Activated B cell treated with CpG ODN at 0.5 μM for 24 hours (primary cell): Measurements from ENCODE around the gene ZDHHC14. TPM values are rescaled to one million over a fixed set of nuclear protein-coding genes. Genes with fewer than 3 reads are reported as not detected.

ENCODE experiments used
- ATAC-seq: fragments of 200-7000 bp; cut with Tn5 transposase; one replicate; pipeline ENCODE4 v1.10.0; 2021; ENCODE audit warnings: low read depth, mild to moderate bottlenecking, moderate library complexity
- CTCF ChIA-PET: fragments of 350-600 bp; sonication (Branson Sonifier 250); formaldehyde crosslinking; loops from one replicate; lab custom pipeline; 2021; ENCODE audit warnings: antibody characterized with exemption; lab: Charles Lee
- POLR2A ChIA-PET: fragments of 350-600 bp; sonication (Branson Sonifier 250); formaldehyde crosslinking; loops from one replicate; lab custom pipeline; 2021; ENCODE audit warnings: antibody characterized with exemption; lab: Charles Lee
- DNase-seq: peaks from one replicate; pipeline ENCODE4 v3.0.0; 2022
- H3K27ac Mint-ChIP-seq: one replicate; pipeline ENCODE4 v1.8.0; 2020; ENCODE audit warnings: mixed read lengths
- H3K27me3 Mint-ChIP-seq: one replicate; pipeline ENCODE4 v1.8.0; 2021; ENCODE audit warnings: mixed read lengths
- H3K36me3 Mint-ChIP-seq: one replicate; pipeline ENCODE4 v1.8.0; 2021; ENCODE audit warnings: low read depth, mixed read lengths
- H3K4me1 Mint-ChIP-seq: one replicate; pipeline ENCODE4 v1.8.0; 2021; ENCODE audit warnings: mixed read lengths
- H3K4me3 Mint-ChIP-seq: one replicate; pipeline ENCODE4 v1.8.0; 2020; ENCODE audit warnings: mild to moderate bottlenecking, mixed read lengths
- H3K9me3 Mint-ChIP-seq: one replicate; pipeline ENCODE4 v1.8.0; 2020; ENCODE audit warnings: mixed read lengths
- intact Hi-C: fragments of 100-400 bp; cut with micrococcal nuclease; formaldehyde crosslinking; loops from one replicate; pipeline ENCODE4 v1.15.1; 2024
- total RNA-seq: library from RNA; stranded (reverse); gene quantifications from 2 replicates; pipeline ENCODE4 v1.2.3, GENCODE V29; 2022
- TF ChIP-seq, protein P1 (sequence below): fragments of 200-600 bp; IDR thresholded peaks from one replicate; pipeline ENCODE4 v1.8.0; 2022; ENCODE audit warnings: antibody characterized with exemption, mild to moderate bottlenecking

Gene ZDHHC14
- total RNA-seq, 1 donor from 2014 or later: 25.3 TPM

DNA sequence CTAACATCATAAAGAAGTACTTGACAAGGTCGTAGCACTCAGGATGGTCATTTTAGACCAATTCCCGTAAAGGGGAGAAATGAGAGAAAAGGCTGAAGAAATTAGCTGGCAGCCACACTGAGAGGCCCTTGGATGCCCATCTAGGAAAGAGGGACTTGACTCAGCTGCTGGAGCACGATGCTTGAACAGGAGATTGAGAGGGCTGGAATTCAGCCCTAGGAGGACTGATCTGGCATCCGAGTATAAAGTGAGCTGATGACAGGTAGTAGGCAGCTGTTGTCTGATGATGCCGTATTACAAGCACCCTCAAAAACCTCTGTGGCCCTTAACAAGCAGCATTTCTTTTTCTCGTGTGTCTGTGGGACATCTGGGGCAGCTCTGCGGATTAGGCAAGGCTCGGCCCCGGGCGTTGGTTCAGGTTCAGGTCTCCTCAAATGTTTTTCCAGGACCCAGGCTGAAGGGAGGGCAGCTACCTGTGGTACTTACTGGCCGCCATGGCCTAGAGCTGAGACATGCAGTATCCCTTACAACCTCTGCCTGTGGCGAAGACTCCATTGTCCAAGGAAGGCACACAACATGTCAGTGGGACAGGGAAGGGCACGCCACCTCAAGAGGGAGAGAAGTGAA, 222.4 kb downstream of the ZDHHC14 start:
- peaks cover 63% of the 10 kb centered on the region for H3K4me1 Mint-ChIP-seq
- H3K36me3 Mint-ChIP-seq: peaks cover 10% of the 10 kb centered on the region
- no peaks in the 10 kb centered on the region for H3K27me3 Mint-ChIP-seq
- H3K9me3 Mint-ChIP-seq: no peaks in the 10 kb centered on the region
- DNase-seq (no peak), ATAC-seq (no peak)
- intact Hi-C loops: no loop called here
- CTCF ChIA-PET: interaction anchor here (1.6 kb wide), 1 partner anchor 289 kb away, joined by 4 read pairs; no protein-coding TSS in a partner anchor
- POLR2A ChIA-PET: interaction anchor here (1.5 kb wide), 1 partner anchor 12 kb away, joined by 4 read pairs; no protein-coding TSS in a partner anchor
- no peak overlapping the region for H3K27ac Mint-ChIP-seq
- H3K4me3 Mint-ChIP-seq: no peak overlapping the region
- TF ChIP-seq, protein P1, sequence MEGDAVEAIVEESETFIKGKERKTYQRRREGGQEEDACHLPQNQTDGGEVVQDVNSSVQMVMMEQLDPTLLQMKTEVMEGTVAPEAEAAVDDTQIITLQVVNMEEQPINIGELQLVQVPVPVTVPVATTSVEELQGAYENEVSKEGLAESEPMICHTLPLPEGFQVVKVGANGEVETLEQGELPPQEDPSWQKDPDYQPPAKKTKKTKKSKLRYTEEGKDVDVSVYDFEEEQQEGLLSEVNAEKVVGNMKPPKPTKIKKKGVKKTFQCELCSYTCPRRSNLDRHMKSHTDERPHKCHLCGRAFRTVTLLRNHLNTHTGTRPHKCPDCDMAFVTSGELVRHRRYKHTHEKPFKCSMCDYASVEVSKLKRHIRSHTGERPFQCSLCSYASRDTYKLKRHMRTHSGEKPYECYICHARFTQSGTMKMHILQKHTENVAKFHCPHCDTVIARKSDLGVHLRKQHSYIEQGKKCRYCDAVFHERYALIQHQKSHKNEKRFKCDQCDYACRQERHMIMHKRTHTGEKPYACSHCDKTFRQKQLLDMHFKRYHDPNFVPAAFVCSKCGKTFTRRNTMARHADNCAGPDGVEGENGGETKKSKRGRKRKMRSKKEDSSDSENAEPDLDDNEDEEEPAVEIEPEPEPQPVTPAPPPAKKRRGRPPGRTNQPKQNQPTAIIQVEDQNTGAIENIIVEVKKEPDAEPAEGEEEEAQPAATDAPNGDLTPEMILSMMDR: no peak

DNA sequence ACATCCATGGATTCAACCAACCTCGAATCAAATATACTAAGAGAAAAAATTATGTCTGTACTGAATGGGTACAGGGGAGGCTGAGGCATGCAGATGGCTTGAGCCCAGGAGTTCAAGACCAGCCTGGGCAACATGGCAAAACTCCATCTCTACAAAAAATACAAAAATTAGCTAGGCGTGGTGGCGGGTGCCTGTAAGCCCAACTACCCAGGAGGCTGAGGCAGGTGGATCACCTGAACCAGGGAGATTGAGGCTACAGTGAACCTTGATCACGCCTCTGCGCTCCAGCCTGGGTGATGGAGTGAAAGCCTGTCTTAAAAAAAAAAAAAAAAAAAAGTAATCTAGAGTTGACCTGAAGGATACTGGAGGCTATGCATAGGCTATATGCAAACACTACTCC, 223.0 kb downstream of the ZDHHC14 start:
- peaks cover 64% of the 10 kb centered on the region for H3K4me1 Mint-ChIP-seq
- CTCF ChIA-PET: interaction anchor here (1.6 kb wide), 1 partner anchor 289 kb away, joined by 4 read pairs; no protein-coding TSS in a partner anchor
- intact Hi-C loops: no loop called here
- H3K36me3 Mint-ChIP-seq: peaks cover 9% of the 10 kb centered on the region
- POLR2A ChIA-PET: interaction anchor here (1.5 kb wide), 1 partner anchor 11 kb away, joined by 4 read pairs; no protein-coding TSS in a partner anchor
- DNase-seq (no peak), ATAC-seq (no peak)
- TF ChIP-seq, protein P1: no peak
- H3K27me3 Mint-ChIP-seq: no peaks in the 10 kb centered on the region
- no peak overlapping the region for H3K27ac Mint-ChIP-seq
- no peaks in the 10 kb centered on the region for H3K9me3 Mint-ChIP-seq
- H3K4me3 Mint-ChIP-seq: no peak overlapping the region

DNA sequence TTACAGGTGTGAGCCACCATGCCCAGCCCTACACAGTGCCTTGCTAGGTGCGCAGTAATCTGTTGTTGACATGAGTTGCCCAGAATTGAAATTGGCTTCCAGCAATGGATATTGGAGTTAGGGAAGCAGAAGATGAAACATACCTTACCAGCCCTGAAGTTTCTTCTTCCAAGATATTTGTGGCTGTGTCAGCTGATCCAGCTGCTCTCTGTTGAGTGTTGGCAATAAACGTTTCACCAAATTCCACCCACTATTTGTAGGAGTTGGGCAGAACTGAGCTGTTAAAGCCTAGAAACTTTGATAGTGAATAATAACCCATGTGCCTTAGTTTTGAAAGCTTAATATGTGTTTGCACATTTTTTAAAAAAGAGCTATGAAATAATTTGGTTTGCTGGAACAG, 223.8 kb downstream of the ZDHHC14 start:
- no peak for DNase-seq
- intact Hi-C loops: no loop called here
- Mint-ChIP-seq H3K27ac (no peak overlapping the region), H3K36me3 (peaks cover 3% of the 10 kb centered on the region), H3K4me1 (peaks cover 64% of the 10 kb centered on the region), H3K9me3 (no peaks in the 10 kb centered on the region), H3K4me3 (no peak overlapping the region), H3K27me3 (no peaks in the 10 kb centered on the region)
- no peak for ATAC-seq
- ChIA-PET POLR2A (interaction anchor here (0.6 to 1.5 kb wide), 2 partner anchors 10 to 125 kb away, joined by 4 to 9 read pairs; no protein-coding TSS in a partner anchor), CTCF (interaction anchor here (1.4 kb wide), 1 partner anchor 61 kb away, joined by 4 read pairs; no protein-coding TSS in a partner anchor)
- TF ChIP-seq, protein P1: no peak

DNA sequence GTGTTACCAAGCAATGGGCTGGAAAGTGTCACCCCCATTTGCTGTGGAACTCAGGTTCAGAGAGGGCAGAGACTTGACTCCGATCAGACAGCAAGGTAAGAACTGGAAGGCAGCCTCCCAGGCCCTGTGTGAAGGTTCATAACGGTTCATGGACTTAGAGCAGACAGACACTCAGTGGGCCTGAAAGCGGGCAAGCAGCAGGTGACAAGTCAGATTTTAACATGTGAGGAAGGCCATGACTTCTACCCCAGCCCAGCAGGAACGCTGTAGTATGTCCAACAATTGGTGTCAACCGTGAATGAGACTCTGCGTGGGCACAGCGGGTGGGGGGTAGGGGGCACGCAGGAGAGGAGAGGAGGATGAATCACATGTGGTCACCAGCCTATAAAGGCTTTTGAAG, 224.5 kb downstream of the ZDHHC14 start:
- intact Hi-C loops: no loop called here
- H3K4me3 Mint-ChIP-seq: no peak overlapping the region
- POLR2A ChIA-PET: no interaction called here
- DNase-seq (no peak), ATAC-seq (no peak)
- peaks cover 62% of the 10 kb centered on the region for H3K4me1 Mint-ChIP-seq
- H3K27ac Mint-ChIP-seq: peak overlapping the region; percentile 75
- TF ChIP-seq, protein P1: no peak
- H3K9me3 Mint-ChIP-seq: no peaks in the 10 kb centered on the region
- CTCF ChIA-PET: interaction anchor here (1.4 kb wide), 1 partner anchor 61 kb away, joined by 4 read pairs; no protein-coding TSS in a partner anchor
- H3K36me3 Mint-ChIP-seq: peaks cover 3% of the 10 kb centered on the region
- H3K27me3 Mint-ChIP-seq: no peaks in the 10 kb centered on the region

DNA sequence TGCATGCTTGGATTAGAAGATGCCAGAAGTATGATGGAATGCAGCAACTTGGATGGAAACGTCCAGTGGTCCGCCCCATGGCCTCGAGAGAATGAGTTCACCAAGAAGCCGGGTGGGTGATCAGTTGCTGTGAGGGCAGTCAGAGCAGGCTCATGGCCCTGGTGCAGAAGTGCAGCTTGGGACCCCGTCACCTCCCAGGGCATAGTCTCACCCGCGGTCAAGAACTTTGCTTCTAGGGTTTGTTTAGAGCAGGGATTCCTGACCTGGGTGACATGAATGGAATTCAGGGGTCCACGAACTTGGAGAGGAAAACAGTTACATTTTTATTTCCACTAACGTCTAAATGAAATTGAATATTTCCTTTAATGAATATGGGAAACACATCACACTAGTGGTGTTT, 225.5 kb downstream of the ZDHHC14 start:
- H3K27me3 Mint-ChIP-seq: no peaks in the 10 kb centered on the region
- intact Hi-C loops: no loop called here
- ChIA-PET POLR2A (no interaction called here), CTCF (interaction anchor here (0.8 kb wide), 1 partner anchor 267 kb away, joined by 3 read pairs; no protein-coding TSS in a partner anchor)
- peak overlapping the region; percentile 72 for H3K27ac Mint-ChIP-seq
- no peak overlapping the region for H3K4me3 Mint-ChIP-seq
- TF ChIP-seq, protein P1: no peak
- H3K36me3 Mint-ChIP-seq: peaks cover 3% of the 10 kb centered on the region
- H3K9me3 Mint-ChIP-seq: no peaks in the 10 kb centered on the region
- ATAC-seq (no peak), DNase-seq (no peak)
- peaks cover 62% of the 10 kb centered on the region for H3K4me1 Mint-ChIP-seq
